ENCODE results near the gene MAP3K10. TPM values are rescaled to one million over a fixed set of nuclear protein-coding genes. Genes with fewer than 3 reads are reported as not detected.
"Not testable (repeated sequence)": the region's sequence is repeated elsewhere in the genome, so short reads cannot be mapped to it uniquely, and the experiment has no call there.

The MAP3K10 gene
- total and polyA plus RNA-seq, 2 of the 4 experiments (the other 2 are of a cell fraction), result 1.8 to 5.5 TPM

DNA sequence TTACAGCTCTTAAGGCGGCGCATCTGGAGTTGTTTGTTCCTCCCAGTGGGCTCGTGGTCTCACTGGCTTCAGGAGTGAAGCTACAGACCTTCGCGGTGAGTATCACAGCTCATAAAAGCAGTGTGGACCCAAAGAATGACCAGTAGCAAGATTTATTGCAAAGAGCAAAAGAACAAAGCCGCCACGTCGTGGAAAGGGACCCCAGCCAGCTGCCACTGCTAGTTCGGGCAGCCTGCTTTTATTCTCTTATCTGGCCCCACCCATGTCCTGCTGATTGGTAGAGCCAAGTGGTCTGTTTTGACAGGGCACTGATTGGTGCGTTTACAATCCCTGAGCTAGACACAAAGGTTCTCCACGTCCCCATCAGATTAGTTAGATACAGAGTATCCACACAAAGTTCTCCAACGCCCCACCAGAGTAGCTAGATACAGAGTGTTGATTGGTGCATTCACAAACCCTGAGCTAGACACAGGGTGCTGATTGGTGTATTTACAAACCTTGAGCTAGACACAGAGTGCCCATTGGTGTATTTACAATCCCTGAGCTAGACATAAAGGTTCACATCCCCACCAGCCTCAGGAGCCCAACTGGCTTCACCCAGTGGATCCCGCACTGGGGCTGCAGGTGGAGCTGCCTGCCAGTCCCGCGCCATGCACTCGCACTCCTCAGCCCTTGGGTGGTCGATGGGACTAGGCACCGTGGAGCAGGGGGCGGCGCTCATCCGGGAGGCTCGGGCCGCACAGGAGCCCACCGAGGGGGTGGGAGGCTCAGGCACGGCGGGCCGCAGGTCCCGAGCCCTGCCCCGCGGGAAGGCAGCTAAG is 21.5 kb upstream of the MAP3K10 start:
- H2BK5ac ChIP-seq (ENCODE audit: low read depth, low read length, poor library complexity, severe bottlenecking); H3K4me3 ChIP-seq (ENCODE audit: insufficient read depth, low read depth, low read length); H3K36me3 ChIP-seq (ENCODE audit: control insufficient read depth, insufficient read depth, low read length); H2BK15ac ChIP-seq (ENCODE audit: low read depth, low read length); BruUV-seq (replicated peaks); H3K4me1 ChIP-seq (ENCODE audit: control insufficient read depth, insufficient read depth, low read length); H2BK120ac ChIP-seq (ENCODE audit: low read depth, low read length); H2BK20ac ChIP-seq (ENCODE audit: low read depth, low read length); H3K4me2 ChIP-seq (ENCODE audit: low read depth, low read length); H3K4ac ChIP-seq (ENCODE audit: low read depth, low read length); H2AFZ ChIP-seq (replicated peaks; ENCODE audit: low read length, poor library complexity); H4K8ac ChIP-seq (ENCODE audit: low read depth in 2 of 2, low read length in 2 of 2); H3K79me1 ChIP-seq (ENCODE audit: low read depth in 1 of 2, low read length in 2 of 2); H3K27ac ChIP-seq (ENCODE audit: insufficient read depth, low read length); H2AK5ac ChIP-seq (ENCODE audit: low read depth, low read length); H3K23ac ChIP-seq (ENCODE audit: low read depth, low read length); H3K27me3 ChIP-seq (ENCODE audit: control insufficient read depth, insufficient read depth, low read length); H3K9ac ChIP-seq (ENCODE audit: low read depth, low read length); H4K91ac ChIP-seq (ENCODE audit: insufficient read depth, low read depth, low read length); intact Hi-C loops (cut with micrococcal nuclease); H3K9me3 ChIP-seq (ENCODE audit: control insufficient read depth, insufficient read depth, low read length); H4K5ac ChIP-seq (ENCODE audit: low read depth, low read length); CTCF ChIA-PET; H2AK9ac ChIP-seq (replicated peaks; ENCODE audit: low read depth, low read length, poor library complexity); DNase-seq; H3K56ac ChIP-seq (ENCODE audit: extremely low read depth, insufficient read depth, low read length); in situ Hi-C loops (cut with MboI; ENCODE audit: low sequenced_read_pairs); dilution Hi-C loops (cut with HindIII; ENCODE audit: low sequenced_read_pairs, unreplicated experiment); H3K14ac ChIP-seq (replicated peaks; ENCODE audit: low read depth, low read length); H3K18ac ChIP-seq (ENCODE audit: low read depth, low read length); H3K9me1 ChIP-seq (ENCODE audit: insufficient read depth, low read length); H4K20me1 ChIP-seq (ENCODE audit: insufficient read depth, low read length); ATAC-seq (ENCODE audit: low read depth): not testable (repeated sequence)
- 75% methylated on average over 5 of the region's 30 CpGs; no CpG with 5 or more reads in 1 of the 2 experiments for WGBS, 2 experiments (ENCODE audit: extremely low coverage in 2 of 2, insufficient read length in 1 of 2)
- POLR2A ChIA-PET (ENCODE audit: unreplicated experiment), result interaction anchor here (0.7 kb wide), 1 partner anchor 186 kb away, joined by 3 read pairs; no protein-coding TSS in a partner anchor

DNA sequence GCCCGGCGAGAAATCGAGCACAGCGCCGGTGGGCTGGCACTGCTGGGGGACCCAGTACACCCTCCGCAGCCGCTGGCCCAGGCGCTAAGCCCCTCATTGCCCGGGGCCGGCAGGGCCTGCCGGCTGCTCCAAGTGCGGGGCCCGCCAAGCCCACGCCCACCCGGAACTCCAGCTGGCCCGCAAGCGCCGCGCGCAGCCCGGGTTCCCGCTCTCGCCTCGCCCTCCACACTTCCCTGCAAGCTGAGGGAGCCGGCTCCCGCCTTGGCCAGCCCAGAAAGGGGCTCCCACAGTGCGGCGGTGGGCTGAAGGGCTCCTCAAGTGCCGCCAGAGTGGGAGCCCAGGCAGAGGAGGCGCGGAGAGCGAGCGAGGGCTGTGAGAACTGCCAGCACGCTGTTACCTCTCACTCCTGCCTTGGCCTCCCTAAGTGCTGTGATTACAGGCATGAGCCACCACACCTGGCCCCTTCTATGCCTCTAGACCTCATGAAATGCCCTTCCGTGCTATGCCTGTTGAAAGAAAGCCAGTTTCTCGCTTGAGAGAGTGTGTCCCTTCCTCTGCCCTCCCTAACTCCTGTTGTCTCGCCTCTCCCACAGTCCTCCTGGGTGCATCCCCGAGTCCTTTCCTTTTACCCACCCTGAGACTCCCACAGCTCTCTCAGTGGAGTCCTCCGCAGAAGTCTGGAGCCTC is 20.8 kb upstream of the MAP3K10 start:
- WGBS, 2 experiments (ENCODE audit: extremely low coverage in 2 of 2, insufficient read length in 1 of 2), result 83% methylated on average over 1 of the region's 39 CpGs; no CpG with 5 or more reads in 1 of the 2 experiments
- H3K79me1 ChIP-seq (ENCODE audit: low read depth in 1 of 2, low read length in 2 of 2); CTCF ChIA-PET; H3K56ac ChIP-seq (ENCODE audit: extremely low read depth, insufficient read depth, low read length); H2AK9ac ChIP-seq (replicated peaks; ENCODE audit: low read depth, low read length, poor library complexity); DNase-seq; H2AFZ ChIP-seq (replicated peaks; ENCODE audit: low read length, poor library complexity); H3K27me3 ChIP-seq (ENCODE audit: control insufficient read depth, insufficient read depth, low read length); H3K4me2 ChIP-seq (ENCODE audit: low read depth, low read length); H3K4ac ChIP-seq (ENCODE audit: low read depth, low read length); H3K23ac ChIP-seq (ENCODE audit: low read depth, low read length); H3K14ac ChIP-seq (replicated peaks; ENCODE audit: low read depth, low read length); H3K9ac ChIP-seq (ENCODE audit: low read depth, low read length); BruUV-seq (replicated peaks); in situ Hi-C loops (cut with MboI; ENCODE audit: low sequenced_read_pairs); POLR2A ChIA-PET (ENCODE audit: unreplicated experiment); H4K5ac ChIP-seq (ENCODE audit: low read depth, low read length); dilution Hi-C loops (cut with HindIII; ENCODE audit: low sequenced_read_pairs, unreplicated experiment); H3K36me3 ChIP-seq (ENCODE audit: control insufficient read depth, insufficient read depth, low read length); H3K9me3 ChIP-seq (ENCODE audit: control insufficient read depth, insufficient read depth, low read length); H2AK5ac ChIP-seq (ENCODE audit: low read depth, low read length); H2BK15ac ChIP-seq (ENCODE audit: low read depth, low read length); H4K8ac ChIP-seq (ENCODE audit: low read depth in 2 of 2, low read length in 2 of 2); ATAC-seq (ENCODE audit: low read depth); H3K9me1 ChIP-seq (ENCODE audit: insufficient read depth, low read length); H3K27ac ChIP-seq (ENCODE audit: insufficient read depth, low read length); H3K4me1 ChIP-seq (ENCODE audit: control insufficient read depth, insufficient read depth, low read length); H3K18ac ChIP-seq (ENCODE audit: low read depth, low read length); H2BK20ac ChIP-seq (ENCODE audit: low read depth, low read length); H4K20me1 ChIP-seq (ENCODE audit: insufficient read depth, low read length); H2BK120ac ChIP-seq (ENCODE audit: low read depth, low read length); H3K4me3 ChIP-seq (ENCODE audit: insufficient read depth, low read depth, low read length); H2BK5ac ChIP-seq (ENCODE audit: low read depth, low read length, poor library complexity, severe bottlenecking); intact Hi-C loops (cut with micrococcal nuclease); H4K91ac ChIP-seq (ENCODE audit: insufficient read depth, low read depth, low read length): not testable (repeated sequence)
